Psoas muscle (tissue), 8 donors: ENCODE measurements around the gene METTL15. TPM values are rescaled to one million over a fixed set of nuclear protein-coding genes. Genes with fewer than 3 reads are reported as not detected.

Experiments used
- ATAC-seq, 4 donors: fragments of 200-7000 bp; cut with Tn5 transposase; one replicate each; pipeline ENCODE4 v1.9.1; 2020; ENCODE audit warnings: moderate library complexity in 3 of 4, mild to moderate bottlenecking in 2 of 4
- DNase-seq, 2 donors: peaks; one replicate each; pipeline ENCODE4 v3.0.0-alpha.2; 2020
- H3K27ac ChIP-seq: fragments of 200-600 bp; one replicate; pipeline ENCODE4 v1.8.0; 2022
- H3K27me3 ChIP-seq, 3 donors: fragments of 200-600 bp in 1 of 3; one replicate each; pipeline versions ENCODE4 v1.6.1 to v1.8.0; 2013 to 2022; ENCODE audit warnings: low read length in 2 of 3, mild to moderate bottlenecking in 2 of 3, moderate library complexity in 1 of 3; ENCODE audit not compliant: insufficient read depth in 3 of 3
- H3K36me3 ChIP-seq, 2 donors: fragments of 200-600 bp in 1 of 2; one replicate each; pipeline versions ENCODE4 v1.6.1 to v1.8.0; 2013 to 2022; ENCODE audit warnings: low read depth in 1 of 2, mild to moderate bottlenecking in 1 of 2, moderate library complexity in 1 of 2; ENCODE audit not compliant: insufficient read depth in 1 of 2
- H3K4me1 ChIP-seq: fragments of 200-600 bp; one replicate; pipeline ENCODE4 v1.8.0; 2022
- H3K4me3 ChIP-seq: fragments of 200-600 bp; one replicate; pipeline ENCODE4 v1.8.0; 2022; ENCODE audit warnings: mild to moderate bottlenecking
- H3K9me3 ChIP-seq: fragments of 200-600 bp; one replicate; pipeline ENCODE4 v1.8.0; 2022
- CTCF ChIP-seq: fragments of 200-600 bp; IDR thresholded peaks from one replicate; pipeline ENCODE4 v1.8.0; 2022; ENCODE audit warnings: antibody characterized with exemption
- WGBS, 3 donors: extraction: QIAGEN DNeasy Blood & Tissue Kit; methylation state at CpG; one replicate each; pipeline versions ENCODE4 v1.1.6 to v1.1.7; 2013; 5-methylcytosine and 5-hydroxymethylcytosine counted together
- intact Hi-C, 2 donors: fragments of 100-400 bp; cut with DNase I; formaldehyde crosslinking; loops; one replicate each; pipeline versions ENCODE4 v1.11.0 to v1.14.2; 2022
- polyA plus RNA-seq, 3 donors: library from polyadenylated mRNA; stranded (reverse); fragments of 200-250 nt; gene quantifications; one replicate each; pipeline ENCODE4 v1.2.3, GENCODE V29; 2013
- total RNA-seq, 4 donors: library from RNA; stranded (reverse); fragmentation: NEBNext Ultra II Directional in 2 of 4; extraction: Animal tissue kit (Norgen Biotek cat#: 25700) in 2 of 4; gene quantifications; one replicate each; pipeline versions ENCODE4 v1.2.1 to v1.2.4, GENCODE V29; 2021 to 2023
- donor health status: healthy with polysubstance abuse.
- donor health status: DM: no; HTN: no; CAD: no; lungs with moderate emphysema.
- donor health status: Bipolar disorder and iron deficiency.
- donor health status: healthy.
- donor health status: DM: yes; HTN: yes; CAD: no.
- donor health status: DM: no; HTN: no; CAD: no.
- donor health status: DM: no; HTN: no; CAD: no.
- donor health status: DM: yes; HTN: yes; CAD: no.

Gene METTL15
- total and polyA plus RNA-seq, 7 donors = 3.6 to 9.5 (median 8.4) TPM

DNA sequence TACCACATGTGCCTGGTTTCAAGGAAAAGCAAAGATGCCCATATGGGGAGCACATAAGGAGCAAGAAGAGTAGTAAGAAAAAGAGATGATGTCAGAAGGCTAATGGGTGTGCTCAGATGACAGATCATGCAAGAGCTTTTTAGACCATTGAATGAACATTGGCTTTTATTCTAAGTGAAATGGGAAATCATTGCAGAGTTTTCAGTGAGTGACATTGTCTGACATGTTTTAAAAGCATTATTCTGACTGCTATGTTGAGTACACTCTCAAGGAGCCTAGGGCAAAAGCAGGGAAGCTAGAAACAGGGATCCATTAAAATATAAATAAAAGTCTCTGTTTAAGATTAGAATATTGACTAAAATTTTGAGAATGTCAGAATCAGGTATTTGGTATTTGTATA is 133.6 kb downstream of the METTL15 start:
- Histone ChIP-seq H3K4me1 (no peaks in the 10 kb centered on the region), H3K9me3 (no peaks in the 10 kb centered on the region), H3K27ac (no peak overlapping the region), H3K4me3 (no peak overlapping the region), H3K36me3 (no peaks in the 10 kb centered on the region), H3K27me3 (no peaks in the 10 kb centered on the region)
- no peak for DNase-seq
- intact Hi-C loops = no loop called here
- TF ChIP-seq CTCF = no peak
- ATAC-seq = no peak

DNA sequence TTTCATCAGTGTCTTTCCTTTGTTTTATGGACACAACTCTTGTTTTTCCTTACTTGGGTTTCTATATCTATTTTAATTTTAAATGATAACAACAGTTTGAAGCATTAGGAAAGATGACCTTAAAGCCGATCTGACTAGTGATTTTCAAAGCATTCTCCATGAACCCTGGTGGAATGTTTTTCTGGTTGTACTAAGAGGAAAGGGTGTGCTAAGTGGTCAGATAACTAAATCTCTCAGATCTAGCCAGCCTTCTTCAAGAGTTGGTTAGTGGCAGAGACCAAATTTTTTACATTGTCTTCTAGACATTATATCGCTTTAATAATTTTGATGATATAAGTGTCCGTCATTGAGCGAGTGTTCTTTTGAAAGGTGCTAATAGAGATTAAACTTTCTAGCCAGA is 134.4 kb downstream of the METTL15 start:
- DNase-seq (no peak), ATAC-seq (no peak)
- no peaks in the 10 kb centered on the region for H3K27me3 ChIP-seq
- H3K4me3 ChIP-seq = no peak overlapping the region
- 90 to 93% (median 91%) methylated on average over 4 of the region's 4 CpGs for WGBS, 3 donors
- no peaks in the 10 kb centered on the region for H3K9me3 ChIP-seq
- no peaks in the 10 kb centered on the region for H3K36me3 ChIP-seq
- H3K27ac ChIP-seq = no peak overlapping the region
- H3K4me1 ChIP-seq = no peaks in the 10 kb centered on the region
- no peak for TF ChIP-seq CTCF
- intact Hi-C loops = no loop called here

GRCh38 chr11:28243061-28243460 is 134.9 kb downstream of the METTL15 start:
- no peak overlapping the region for H3K4me3 ChIP-seq
- H3K27me3 ChIP-seq = no peaks in the 10 kb centered on the region
- ATAC-seq (no peak), DNase-seq (no peak)
- H3K9me3 ChIP-seq = no peaks in the 10 kb centered on the region
- H3K36me3 ChIP-seq = no peaks in the 10 kb centered on the region
- 35 to 49% (median 37%) methylated on average over 2 of the region's 2 CpGs for WGBS, 3 donors
- H3K27ac ChIP-seq = no peak overlapping the region
- no peak for TF ChIP-seq CTCF
- intact Hi-C loops = no loop called here
- H3K4me1 ChIP-seq = no peaks in the 10 kb centered on the region

- no peaks in the 10 kb centered on the region for H3K36me3 ChIP-seq
- no peak overlapping the region for H3K27ac ChIP-seq
- ATAC-seq (no peak), DNase-seq (no peak)
- 78 to 82% (median 81%) methylated on average over 2 of the region's 2 CpGs for WGBS, 3 donors
- no peaks in the 10 kb centered on the region for H3K27me3 ChIP-seq
- H3K4me1 ChIP-seq = no peaks in the 10 kb centered on the region
- TF ChIP-seq CTCF = no peak
- no peak overlapping the region for H3K4me3 ChIP-seq
- no peaks in the 10 kb centered on the region for H3K9me3 ChIP-seq
- intact Hi-C loops = no loop called here
Observed at GRCh38 chr11:28243581-28243980, 135.4 kb downstream of the METTL15 start.

DNA sequence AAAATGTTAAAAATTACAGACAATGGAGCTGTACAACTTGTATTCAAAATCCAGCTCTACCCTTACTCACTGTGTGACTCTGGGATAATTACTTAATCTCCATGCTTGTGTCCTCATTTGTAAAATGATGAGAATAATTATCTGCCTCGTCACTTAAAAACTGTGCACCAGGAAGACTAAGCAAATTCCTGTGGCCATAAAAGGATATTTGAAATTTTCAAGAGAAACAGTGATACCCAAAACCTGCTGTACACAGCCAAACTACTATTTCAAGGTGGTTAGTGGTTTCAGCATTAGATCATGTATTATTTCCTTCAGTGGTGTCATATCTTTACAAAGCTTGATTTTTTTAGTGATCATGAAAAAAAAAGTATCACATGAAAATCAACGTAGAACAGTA is 136.9 kb downstream of the METTL15 start:
- Histone ChIP-seq H3K4me3 (no peak overlapping the region), H3K27ac (no peak overlapping the region), H3K4me1 (no peaks in the 10 kb centered on the region), H3K27me3 (no peaks in the 10 kb centered on the region), H3K9me3 (no peaks in the 10 kb centered on the region), H3K36me3 (no peaks in the 10 kb centered on the region)
- ATAC-seq = no peak
- no peak for DNase-seq
- intact Hi-C loops = no loop called here
- TF ChIP-seq CTCF = no peak
- 80 to 96% (median 88%) methylated on average over 2 of the region's 2 CpGs for WGBS, 3 donors
